ENCODE data around the gene KCNJ1.

The KCNJ1 gene

DNA sequence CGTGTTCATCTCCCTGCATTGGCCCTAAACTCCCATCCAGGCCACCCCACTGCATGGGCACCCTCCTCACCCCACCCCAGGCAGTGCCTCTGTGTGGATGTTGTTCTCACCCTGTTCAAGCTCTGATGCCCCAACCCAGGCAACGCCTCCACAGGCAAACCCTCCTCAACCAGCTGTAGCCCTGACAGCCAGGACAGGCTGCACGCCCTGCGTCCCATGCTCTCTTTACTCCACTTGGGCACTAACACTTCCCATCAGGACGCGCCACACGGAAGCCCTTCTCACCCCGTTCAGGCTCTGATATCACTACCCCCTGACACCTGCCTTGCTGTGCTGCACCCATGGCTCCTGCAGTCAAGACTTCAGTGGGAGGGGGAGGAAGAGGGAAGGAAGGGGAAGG lies 47.9 kb downstream of the KCNJ1 start:
- DNase-seq, result no peak

DNA sequence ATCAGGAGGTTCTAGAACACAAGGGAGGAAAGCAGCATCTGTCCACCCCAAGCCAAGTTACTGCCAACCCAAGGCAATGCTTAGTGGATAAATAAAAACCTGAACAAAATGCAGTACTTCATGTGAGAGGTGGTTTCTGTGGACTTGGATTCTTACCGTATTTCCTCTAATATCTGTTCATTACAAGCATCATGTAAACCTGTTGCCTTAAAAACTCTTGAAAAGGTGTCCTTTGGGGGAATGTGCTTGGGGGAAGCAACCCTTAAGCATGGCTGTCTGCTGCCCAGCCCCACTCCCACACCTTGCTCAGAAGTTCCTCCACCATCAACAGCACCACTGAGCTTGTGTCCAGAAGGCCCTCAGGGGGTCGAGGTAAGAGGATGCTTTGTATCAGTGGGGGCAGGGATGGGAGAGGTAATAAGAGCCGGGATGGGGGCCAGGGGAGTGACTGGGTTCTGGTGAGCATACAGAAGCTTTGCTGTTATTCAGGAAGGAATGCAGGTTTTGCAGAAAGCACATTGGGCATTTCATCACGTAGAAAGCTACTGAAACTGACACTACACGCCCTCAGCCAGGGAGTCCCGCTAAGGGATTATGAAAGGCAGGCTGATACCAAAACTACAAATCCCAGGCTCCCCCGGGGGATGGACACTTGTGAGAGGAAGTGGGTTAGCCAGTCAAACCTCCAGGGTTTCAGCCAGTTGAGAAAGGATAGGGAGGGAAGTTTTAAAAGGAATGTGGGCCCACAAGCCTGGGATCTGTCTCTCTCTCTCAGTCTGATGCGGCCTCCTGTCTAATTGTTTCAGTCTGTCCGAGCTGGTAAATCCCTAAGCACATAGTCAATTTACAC lies 52.0 kb downstream of the KCNJ1 start:
- DNase-seq, result no peak

GRCh38 chr11:128813729-128814128 lies 53.4 kb downstream of the KCNJ1 start:
- DNase-seq, result no peak

- no peak for DNase-seq
These were observed 56.1 kb downstream of the KCNJ1 start for GRCh38 chr11:128810784-128811514.

DNA sequence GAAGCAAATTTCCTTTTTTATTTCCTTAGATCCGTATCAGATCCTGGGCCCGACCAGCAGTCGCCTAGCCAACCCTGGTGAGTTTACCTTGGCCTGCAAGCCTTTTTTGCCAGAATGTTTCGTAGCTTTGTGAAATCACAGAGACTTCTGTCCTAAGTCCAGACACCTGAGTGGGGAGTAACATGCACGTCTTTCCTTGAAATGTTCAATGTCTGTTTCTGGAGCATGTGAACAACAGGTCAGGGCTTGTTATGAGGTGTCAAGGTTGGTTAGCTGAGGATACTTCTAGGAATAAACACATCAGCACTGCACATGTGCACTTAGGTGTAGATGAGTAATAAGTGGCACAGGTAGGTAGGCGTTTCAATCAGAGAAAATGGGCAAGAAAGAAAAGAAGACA lies 58.0 kb downstream of the KCNJ1 start:
- DNase-seq, result no peak

- DNase-seq, result no peak
These were observed 59.2 kb downstream of the KCNJ1 start for GRCh38 chr11:128807909-128808308.

DNA sequence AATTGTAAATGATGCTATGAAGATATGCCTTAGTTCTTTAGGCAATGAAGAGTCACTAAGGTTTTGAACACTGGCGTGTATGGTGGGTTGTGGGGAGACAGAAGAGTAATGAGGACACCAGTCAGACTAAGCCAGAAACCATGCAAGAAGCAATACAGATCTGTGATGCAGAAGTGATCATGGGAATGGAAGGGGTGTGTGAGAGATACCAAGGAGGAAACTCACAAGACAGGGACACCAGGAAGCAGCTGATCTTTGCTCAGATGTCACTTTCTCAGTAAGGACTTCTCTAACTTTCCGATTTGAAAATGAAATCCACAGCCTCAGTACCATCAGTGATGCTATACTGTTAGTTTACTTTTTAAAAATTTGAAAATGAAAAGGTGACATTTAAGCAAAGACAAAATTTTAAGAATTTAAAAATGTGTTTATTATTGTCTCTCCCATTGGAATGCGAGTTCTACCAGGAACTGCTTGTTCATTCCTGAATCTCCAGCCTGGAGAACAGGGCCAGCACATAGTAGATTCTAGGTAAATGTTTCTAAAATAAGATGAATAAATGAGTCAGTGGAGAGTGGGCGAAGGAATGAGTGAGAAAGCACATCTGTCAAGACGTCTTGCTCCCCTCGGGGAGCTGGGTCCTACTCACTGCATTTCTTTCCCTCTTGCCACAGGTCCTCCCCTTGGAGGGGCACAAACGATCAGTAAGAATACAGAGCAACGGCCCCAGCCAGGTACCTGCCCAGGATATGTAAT lies 60.4 kb downstream of the KCNJ1 start:
- no peak for DNase-seq

DNA sequence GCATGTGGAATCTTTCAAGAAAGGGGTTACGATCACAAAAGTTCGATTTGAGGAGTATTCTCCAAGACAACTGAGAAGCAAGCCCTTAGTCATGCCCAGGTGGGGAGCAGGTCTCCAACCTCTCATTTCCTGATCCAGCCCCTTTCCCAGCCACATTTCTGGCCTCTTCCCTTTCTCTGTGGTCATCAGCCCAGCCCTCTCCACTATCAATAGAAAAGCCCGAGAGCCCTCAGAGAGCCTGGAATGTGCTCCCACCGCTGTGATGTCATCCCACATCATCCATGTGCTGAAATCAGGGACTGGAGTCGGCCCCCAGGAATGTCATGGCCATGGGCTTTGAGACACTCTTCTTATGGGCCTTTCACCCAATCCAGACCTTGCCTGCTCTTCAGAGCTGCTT lies 62.6 kb downstream of the KCNJ1 start:
- no peak for DNase-seq

GRCh38 chr11:128803449-128804245 lies 63.4 kb downstream of the KCNJ1 start:
- DNase-seq, result no peak

DNA sequence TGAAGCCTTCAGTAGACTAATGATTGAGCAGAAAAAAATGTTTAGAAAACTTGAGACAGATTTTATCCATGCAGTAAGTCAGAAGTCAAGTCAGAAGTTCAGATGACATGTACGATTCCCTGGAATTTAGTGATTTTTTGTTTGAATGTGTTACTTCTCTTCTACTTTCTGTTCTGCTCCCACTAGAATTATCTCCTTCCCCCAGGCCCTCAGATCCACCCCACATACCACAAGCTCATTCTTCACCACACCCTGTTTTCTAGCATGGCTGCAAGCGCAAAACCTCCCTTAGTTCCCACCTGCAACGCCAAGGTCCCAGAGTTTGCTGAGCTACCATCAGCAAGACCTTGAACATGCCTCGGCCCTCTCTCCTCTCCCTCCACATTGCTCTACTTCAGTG lies 64.1 kb downstream of the KCNJ1 start:
- DNase-seq, result no peak

DNA sequence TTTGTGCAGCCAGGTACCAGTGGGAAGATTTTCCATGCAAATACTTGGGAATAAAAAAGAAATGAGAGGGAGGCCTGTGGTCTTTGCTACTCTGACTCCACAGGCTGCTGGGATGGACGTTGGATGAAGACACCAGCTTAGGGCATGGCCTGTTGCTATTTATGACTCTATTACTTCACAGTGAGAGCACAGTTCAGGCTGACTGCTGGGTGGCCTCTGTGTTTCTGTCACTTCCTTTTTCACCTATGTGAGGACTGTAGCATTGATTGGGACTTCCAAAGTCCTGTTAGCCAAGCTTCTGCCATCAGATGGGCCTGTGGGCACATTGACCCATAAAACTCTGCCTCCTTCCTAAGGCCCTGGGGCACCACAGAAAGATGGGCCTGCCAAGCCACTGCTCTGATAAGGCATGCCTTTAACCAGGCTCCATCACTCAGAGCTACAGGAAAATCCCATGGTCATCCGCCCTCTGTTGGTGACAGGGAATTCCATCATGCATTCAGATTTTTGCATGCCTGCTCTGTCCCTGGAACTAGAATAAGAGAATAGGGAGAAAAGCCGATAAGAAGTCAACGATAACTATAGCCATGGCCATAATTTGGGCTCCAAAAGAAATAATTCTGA lies 64.6 kb downstream of the KCNJ1 start:
- DNase-seq, result no peak

- DNase-seq, result no peak
These were observed 66.2 kb downstream of the KCNJ1 start for GRCh38 chr11:128800871-128801417.

GRCh38 chr11:128796270-128796669 lies 70.8 kb downstream of the KCNJ1 start:
- no peak for DNase-seq

- no peak for DNase-seq
These were observed 76.9 kb downstream of the KCNJ1 start for GRCh38 chr11:128790196-128790595.

DNA sequence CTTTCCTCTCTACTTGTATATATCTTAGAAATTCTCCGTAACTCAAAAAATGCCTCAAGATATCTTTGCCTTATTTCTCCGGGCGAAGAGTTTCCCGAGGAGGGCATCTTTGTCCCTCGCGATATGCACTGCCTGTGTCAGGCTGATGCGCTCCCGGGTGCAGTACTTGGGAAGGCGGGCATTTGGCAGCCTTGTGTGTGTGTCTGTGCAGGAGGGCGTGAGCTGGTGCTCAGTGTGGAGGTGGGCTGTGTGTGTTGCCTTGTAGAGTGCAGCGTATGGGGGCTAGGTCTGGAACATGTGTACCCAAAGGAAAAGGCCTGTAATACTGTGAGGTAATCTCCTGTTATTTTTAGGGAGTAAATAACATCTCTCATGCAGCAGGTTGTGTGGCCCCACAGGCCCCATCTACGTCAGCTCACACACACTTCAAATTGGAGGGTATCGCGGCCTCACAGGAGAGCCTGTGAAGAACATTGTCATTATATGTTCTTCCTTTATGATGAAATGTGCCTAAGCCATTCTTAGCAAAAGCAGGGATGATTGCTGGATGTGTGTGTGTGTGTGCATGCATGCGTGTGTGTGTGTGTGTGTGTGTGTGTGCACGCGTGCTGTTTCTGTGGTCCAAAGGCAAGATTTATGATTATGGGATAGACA lies 77.5 kb downstream of the KCNJ1 start:
- no peak for DNase-seq

Measured in AML-193 (cell line).